GM13976 (cell line): ENCODE results near the gene FARS2.

ENCODE experiments used
- DNase-seq: peaks from one replicate; pipeline ENCODE4 v3.0.0; 2012; ENCODE audit warnings: low spot score
- CTCF ChIP-seq: IDR thresholded peaks from 2 replicates; pipeline ENCODE4 v1.5.1; 2012; ENCODE audit warnings: borderline replicate concordance, mild to moderate bottlenecking; ENCODE audit not compliant: insufficient read depth; ENCODE audit errors: extremely low read depth, missing control alignments, control extremely low read depth
- in situ Hi-C: fragments of 300-500 bp; cut with MboI; formaldehyde crosslinking; loops from one replicate; pipeline ENCODE4 v1.12.0; 2022; ENCODE audit warnings: low sequenced_read_pairs, mixed read lengths, inconsistent platforms; ENCODE audit not compliant: unreplicated experiment

FARS2 gene

DNA sequence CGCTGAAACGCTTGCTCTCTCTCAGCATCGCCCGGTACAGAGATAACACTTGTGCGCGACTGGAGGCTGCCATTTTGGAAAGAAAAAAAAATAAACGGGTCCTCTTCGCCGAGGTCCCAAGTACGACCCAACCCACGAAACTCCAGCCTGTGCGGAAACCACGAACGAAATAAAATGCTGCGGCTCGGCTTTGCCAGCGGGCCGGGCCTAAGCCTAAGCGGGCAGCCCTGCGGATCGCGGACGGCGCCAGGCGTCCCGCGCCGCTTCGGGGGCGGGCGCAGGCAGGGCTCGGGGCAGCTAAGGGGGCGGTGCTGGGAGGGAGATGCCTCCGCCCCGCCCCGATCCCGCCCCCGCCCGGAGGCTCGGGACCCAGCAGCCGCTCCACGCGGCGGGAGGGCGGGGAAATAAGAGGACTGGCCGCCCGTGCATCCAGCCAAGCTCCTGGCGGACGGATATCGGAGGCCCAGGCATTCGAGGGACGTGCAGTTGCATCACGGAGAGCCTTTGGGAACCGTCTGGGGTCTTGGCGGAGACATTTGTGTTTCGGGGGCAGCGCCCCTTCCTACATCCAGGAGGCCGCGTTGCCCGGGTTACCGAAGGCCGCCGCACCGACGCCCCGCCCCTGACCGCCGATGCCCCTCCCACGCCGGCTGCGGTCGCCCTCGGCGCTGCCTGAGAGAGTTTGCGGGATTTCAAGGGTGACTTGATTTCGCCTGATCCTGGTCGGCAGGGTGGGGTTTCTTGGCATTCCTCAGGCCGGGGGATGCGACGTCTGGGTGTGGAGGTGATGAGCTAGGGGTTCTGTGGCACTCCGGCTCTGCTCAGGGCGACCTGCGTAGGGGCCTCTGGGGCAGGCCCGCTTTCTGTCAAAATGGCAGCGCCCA, at the start of gene FARS2, which contains the start of gene LYRM4:
Gene FARS2 (plus strand): TSS at position 853 of the 884 bp plus-strand sequence.
Gene LYRM4 (minus strand): TSS at position 290 of the 884 bp plus-strand sequence. CDS start 217 bp downstream, at position 73.
- peak; percentile 95 for DNase-seq
- in situ Hi-C loops = no loop called here
- peak; percentile 12 for TF ChIP-seq CTCF

DNA sequence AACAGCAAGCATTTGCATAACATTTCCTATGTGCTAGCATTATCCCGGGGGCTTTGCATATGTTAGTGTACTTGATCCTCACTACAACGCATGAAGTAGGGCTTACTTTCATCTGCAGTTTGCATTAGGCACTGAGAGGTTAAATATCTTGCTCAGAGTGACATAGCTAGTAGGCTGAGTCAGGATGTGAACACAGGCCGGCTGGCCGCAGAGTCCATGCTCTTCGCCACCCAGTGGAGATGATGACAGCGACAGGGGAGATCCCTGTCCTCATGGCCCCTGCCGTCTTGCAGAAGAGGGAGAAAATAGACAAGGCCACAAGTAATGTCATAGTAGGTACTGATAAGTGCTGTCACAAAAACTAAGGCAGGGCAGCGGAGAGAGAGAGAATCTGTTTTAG, 47.5 kb upstream of the FARS2 start:
- in situ Hi-C loops = no loop called here

GRCh38 chr6:5214570-5215052, 46.7 kb upstream of the FARS2 start:
- in situ Hi-C loops = no loop called here
- DNase-seq = no peak
- peak; percentile 45 for TF ChIP-seq CTCF

More for the DNA sequence above, 47.5 kb upstream of the FARS2 start:
- DNase-seq = no peak
- TF ChIP-seq CTCF = no peak

DNA sequence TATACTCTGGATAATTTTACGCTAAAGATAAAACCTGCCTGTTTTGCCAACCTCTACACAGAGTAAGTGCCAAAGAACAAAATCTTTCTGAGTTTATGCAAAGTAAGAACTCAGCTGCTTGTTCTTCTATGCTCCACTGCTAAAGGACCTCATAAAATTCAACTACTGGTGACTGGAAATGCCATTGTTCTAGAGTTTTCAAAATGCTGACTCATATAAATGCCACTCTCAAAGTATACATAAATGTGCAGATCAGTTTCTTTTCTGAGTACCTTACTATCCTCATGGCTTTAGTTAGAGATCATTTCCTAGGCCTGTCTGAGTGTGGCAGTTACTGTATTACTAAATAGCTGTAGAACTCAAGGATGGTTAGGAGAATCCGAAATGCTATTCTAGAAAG, 46.2 kb upstream of the FARS2 start:
- in situ Hi-C loops = no loop called here
- no peak for DNase-seq
- TF ChIP-seq CTCF = no peak

DNA sequence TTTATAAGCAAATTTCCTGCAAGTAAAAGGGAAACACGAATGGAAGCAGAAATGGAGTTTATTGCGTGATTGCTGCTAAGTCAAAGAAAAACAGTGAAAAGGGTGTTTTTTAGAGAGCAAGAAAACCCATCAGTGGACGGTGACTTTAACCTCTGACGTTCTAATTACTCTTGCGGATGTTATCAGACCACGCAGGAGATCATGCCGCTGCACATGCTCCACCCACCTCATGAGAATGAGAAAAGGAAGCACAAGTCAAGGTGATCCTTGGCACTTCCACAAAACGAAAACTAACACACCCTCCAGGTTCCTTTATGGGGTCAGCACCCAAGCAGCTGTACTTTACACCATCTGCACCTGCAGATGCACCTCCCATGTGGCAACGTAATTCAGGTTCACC, 45.5 kb upstream of the FARS2 start:
- no peak for TF ChIP-seq CTCF
- DNase-seq = no peak
- in situ Hi-C loops = no loop called here

GRCh38 chr6:5217356-5217755, 44.0 kb upstream of the FARS2 start:
- in situ Hi-C loops = no loop called here
- no peak for TF ChIP-seq CTCF
- DNase-seq = no peak
